Activated CD8-positive, alpha-beta memory T cell treated with anti-CD3 and anti-CD28 coated beads, Interleukin-2, amount 50 U/mL, for 1 hour (primary cell): ENCODE measurements around the gene TUBB.
"Not testable (repeated sequence)": the region's sequence is repeated elsewhere in the genome, so short reads cannot be mapped to it uniquely, and the experiment has no call there.

ENCODE experiments used
- DNase-seq: peaks from one replicate; pipeline ENCODE4 v3.0.0-alpha.2; 2020; ENCODE audit errors: extremely low read depth

The TUBB gene

DNA sequence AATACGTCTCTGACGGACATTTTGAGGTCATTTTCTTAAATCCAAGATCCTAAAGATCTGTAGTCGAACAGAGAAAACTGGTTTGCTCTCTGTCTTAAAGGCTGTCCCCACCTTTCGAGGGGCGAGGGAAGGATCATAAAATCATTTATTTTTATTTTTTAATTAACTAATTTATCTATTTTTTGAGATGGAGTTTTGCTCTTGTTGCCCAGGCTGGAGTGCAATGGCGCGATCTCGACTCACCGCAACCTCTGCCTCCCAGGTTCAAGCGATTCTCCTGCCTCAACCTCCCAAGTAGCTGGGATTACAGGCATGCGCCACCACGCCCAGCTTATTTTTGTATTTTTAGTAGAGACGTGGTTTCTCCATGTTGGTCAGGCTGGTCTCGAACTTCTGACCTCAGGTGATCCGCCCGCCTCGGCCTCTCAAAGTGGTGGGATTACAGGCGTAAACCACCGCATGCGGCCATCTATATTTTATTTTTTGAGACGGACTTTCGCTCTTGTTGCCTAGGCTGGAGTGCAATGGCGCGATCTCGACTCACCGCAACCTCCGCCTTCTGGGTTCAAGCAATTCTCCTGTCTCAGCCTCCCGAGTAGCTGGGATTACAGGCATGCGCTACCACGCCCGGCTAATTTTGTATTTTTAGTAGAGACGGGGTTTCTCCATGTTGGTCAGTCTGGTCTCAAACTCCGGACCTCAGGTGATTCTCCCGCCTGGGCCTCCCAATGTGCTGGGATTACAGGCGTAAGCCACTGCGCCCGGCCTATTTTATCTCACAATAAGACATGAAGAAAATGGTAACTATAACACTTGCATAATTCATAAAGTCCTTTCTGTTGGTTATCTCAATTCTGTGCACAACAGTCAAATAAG lies 2.1 kb upstream of the TUBB start:
- not testable (repeated sequence) for DNase-seq

DNA sequence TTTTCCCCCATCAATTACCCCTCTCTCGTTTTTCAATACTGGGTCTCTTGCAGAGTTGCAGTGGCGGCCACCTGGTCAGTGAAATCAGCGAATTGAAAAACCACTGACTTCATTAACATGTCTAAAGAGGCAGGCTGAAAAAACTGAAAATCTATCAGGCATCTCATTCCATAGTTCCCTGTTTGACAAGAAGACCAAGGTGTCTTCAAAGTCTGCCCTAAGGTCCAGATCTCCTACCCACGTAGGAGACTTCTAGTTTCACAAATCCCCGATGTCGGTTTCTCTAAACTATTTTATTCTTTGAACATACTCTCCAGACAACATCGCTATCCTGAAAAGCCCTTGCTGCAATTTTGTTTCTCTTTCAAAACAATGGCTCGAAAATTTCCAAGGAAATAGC lies 796 bp upstream of the TUBB start:
- no peak for DNase-seq

DNA sequence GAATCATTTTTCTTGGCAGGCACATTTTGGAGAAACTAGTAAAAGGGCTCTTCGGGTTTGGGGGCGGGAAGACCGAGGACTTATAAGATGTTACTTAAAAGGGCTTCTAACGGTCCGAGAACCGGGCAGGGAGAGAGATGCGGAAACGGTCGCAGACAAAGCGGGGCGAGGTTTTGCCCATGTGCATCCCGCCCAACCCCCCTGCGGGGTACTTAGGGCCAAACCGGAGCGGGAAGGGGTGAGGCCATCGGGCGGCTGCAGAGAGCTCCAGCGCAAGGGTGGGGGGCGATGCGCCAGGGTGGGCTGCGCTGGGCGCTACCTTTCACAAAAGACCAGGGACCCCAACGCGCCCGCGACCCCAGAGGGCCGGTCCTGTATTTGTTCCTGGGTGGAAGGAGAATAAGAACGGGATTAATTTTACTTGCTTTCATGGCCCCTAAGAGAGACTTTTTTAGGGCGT lies 616 bp downstream of the TUBB start:
- no peak for DNase-seq

GRCh38 chr6:30721198-30722024 lies 1.3 kb downstream of the TUBB start:
- DNase-seq, result peak; percentile 84

GRCh38 chr6:30722025-30722279 lies 1.8 kb downstream of the TUBB start:
- DNase-seq, result not testable (repeated sequence)

DNA sequence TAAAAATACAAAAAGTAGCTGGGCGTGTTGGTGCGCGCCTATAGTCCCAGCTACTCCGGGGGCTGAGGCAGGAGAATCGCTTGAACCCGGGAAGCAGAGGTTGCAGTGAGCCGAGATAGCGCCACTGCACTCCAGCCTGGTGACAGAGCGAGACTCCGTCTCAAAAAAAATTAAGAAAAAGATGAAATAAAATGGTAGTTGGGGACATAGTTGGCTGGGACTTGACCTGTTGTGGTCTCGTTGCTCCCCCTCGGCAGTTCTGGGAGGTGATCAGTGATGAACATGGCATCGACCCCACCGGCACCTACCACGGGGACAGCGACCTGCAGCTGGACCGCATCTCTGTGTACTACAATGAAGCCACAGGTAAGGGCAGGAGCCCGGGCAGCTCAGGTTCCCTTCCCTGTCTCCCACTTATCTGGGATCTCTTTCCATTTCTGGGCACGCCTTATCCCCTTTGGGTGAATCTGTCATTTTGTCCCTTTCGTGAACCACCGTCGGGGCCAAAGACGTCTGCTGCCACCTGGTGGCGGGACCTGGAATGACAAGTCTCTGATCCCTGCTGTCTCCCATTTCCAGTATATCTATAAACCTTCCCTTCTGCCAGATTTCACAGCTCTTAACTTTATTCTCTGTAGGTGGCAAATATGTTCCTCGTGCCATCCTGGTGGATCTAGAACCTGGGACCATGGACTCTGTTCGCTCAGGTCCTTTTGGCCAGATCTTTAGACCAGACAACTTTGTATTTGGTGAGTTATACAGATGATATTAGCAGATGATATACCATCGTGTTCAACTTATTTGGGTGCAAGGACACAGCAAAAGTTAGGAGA lies 2.3 kb downstream of the TUBB start:
- DNase-seq, result no peak

DNA sequence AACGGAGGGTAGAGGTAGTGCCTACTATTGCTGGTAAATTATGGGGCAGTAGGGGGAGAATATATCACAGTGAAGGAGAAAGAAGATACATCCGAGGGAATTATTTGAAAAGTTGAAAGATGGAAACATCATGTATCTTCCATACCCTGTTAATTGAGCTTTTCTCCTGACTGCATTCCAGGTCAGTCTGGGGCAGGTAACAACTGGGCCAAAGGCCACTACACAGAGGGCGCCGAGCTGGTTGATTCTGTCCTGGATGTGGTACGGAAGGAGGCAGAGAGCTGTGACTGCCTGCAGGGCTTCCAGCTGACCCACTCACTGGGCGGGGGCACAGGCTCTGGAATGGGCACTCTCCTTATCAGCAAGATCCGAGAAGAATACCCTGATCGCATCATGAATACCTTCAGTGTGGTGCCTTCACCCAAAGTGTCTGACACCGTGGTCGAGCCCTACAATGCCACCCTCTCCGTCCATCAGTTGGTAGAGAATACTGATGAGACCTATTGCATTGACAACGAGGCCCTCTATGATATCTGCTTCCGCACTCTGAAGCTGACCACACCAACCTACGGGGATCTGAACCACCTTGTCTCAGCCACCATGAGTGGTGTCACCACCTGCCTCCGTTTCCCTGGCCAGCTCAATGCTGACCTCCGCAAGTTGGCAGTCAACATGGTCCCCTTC lies 3.1 kb downstream of the TUBB start:
- DNase-seq, result not testable (repeated sequence)

DNA sequence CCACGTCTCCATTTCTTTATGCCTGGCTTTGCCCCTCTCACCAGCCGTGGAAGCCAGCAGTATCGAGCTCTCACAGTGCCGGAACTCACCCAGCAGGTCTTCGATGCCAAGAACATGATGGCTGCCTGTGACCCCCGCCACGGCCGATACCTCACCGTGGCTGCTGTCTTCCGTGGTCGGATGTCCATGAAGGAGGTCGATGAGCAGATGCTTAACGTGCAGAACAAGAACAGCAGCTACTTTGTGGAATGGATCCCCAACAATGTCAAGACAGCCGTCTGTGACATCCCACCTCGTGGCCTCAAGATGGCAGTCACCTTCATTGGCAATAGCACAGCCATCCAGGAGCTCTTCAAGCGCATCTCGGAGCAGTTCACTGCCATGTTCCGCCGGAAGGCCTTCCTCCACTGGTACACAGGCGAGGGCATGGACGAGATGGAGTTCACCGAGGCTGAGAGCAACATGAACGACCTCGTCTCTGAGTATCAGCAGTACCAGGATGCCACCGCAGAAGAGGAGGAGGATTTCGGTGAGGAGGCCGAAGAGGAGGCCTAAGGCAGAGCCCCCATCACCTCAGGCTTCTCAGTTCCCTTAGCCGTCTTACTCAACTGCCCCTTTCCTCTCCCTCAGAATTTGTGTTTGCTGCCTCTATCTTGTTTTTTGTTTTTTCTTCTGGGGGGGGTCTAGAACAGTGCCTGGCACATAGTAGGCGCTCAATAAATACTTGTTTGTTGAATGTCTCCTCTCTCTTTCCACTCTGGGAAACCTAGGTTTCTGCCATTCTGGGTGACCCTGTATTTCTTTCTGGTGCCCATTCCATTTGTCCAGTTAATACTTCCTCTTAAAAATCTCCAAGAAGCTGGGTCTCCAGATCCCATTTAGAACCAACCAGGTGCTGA lies 3.9 kb downstream of the TUBB start:
- DNase-seq, result not testable (repeated sequence)

- DNase-seq, result no peak
These were observed 4.9 kb downstream of the TUBB start for GRCh38 chr6:30724906-30725667.

- no peak for DNase-seq
These were observed 5.8 kb downstream of the TUBB start for GRCh38 chr6:30725713-30726505.

- DNase-seq, result no peak
These were observed 6.6 kb downstream of the TUBB start for GRCh38 chr6:30726506-30727413.

DNA sequence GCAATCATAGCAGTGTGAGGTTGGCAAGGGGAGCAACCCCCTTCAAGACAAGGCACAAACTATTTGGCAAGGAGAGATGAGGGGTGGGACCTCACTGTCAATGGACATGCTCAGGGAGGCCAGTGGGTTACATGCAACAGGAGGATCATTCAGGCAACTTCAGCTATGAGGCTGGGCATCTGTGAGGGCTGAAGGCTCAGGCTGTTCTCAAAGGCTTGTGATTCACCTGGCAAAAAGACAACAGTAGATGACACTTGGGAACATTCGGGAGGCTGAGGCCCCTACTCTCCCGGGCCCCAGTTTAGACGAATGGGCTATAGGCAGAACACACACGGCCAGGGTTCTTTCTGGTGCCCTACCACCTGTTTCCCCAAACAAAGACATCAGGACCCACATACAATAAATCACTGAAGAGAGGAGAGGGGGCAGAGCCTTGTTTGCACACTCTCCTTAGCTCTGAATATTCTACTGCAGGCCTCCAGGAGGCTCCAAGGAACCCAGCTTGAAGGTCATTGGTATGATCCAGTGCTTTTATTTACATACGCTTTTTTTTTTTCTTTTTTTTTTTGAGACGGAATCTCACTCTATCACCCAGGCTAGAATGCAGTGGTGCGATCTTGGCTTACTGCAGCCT lies 7.9 kb downstream of the TUBB start:
- DNase-seq, result no peak

DNA sequence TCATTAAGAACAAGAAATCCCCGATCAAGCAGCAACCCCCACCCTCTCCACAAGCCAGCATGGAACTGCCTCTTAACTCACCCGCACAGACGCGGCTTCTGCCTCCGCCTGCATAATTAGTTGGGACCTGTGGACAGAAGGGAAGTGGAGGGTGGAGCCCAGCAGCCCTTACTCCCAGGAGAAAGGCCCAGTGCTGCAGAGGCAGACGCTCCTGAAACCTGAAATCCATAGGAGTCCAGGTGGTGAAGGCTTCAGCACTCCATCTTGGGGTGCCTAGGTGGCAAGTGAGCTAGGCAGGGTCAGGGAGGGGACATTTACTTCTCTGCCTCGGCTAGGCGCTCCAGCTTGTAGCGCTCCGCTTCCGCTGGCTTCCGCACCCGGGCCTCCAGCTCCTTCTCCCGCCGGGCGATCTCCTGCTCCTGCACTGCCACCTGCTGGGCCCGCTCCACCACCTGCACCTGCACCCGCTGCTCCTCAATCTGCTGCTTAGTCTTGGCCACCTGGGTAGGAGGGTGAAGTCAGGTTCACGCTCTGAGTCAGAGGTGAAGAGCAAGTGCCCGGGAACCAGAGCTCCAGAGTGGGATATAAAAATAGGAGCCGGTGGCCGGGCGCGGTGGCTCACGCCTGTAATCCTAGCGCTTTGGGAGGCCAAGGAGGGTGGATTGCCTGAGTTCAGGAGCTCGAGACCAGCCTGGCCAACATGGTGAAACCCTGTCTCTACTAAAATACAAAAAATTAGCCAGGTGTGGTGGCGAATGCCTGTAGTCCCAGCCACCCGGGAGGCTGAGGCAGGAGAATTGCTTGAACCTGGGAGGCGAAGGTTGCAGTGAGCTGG lies 10.7 kb downstream of the TUBB start:
- DNase-seq, result no peak

DNA sequence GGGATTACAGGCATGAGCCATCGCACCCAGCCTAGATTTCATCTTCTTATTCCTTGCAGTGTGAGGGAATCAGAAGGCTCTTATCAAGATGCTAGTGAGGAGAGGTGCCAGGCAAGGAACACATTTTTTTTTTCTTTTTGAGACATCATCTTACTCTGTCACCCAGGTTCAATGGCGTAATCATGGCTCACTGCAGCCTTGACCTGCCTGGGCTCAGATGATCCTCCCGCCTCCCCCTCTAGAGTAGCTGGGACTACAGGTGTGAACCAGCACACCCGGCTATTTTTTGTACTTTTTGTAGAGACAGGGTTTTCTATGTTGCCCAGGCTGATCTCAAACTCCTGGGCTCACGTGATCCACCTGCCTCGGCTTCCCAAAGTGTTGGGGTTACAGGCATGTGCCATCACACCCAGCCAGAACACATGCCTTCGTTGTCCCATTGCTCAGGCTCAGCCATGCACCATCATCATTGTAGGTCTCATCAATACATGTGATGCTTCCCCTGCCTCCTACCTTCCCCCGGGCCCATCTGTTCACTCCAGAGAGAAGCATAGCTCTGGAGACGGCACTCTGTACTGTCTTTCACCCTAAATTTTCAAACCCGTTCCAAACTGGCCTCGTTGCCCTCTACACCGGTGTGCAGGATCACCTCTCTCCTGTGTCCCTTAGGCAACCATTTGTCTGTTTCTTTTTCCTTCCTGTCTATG lies 12.2 kb downstream of the TUBB start:
- DNase-seq, result no peak

- DNase-seq, result no peak
These were observed 15.6 kb downstream of the TUBB start for GRCh38 chr6:30735668-30736314.
